GM23338 (cell line): ENCODE measurements around the gene PIGC. TPM values are rescaled to one million over a fixed set of nuclear protein-coding genes. Genes with fewer than 3 reads are reported as not detected.

ENCODE experiments used
- ATAC-seq: fragments of 200-7000 bp; cut with Tn5 transposase; 3 replicates; pipeline ENCODE4 v1.9.1; 2020
- DNase-seq: peaks from one replicate; pipeline ENCODE4 v3.0.0-alpha.2; 2015; ENCODE audit warnings: low spot score
- H2AFZ ChIP-seq: fragments of 200-600 bp; sonication (generic); 2 replicates; pipeline ENCODE4 v1.8.0; 2016; ENCODE audit warnings: antibody characterized with exemption, mild to moderate bottlenecking, moderate library complexity
- H3F3A ChIP-seq: fragments of 200-600 bp; sonication (generic); replicated peaks from 2 replicates; pipeline ENCODE4 v1.8.0; 2017; ENCODE audit warnings: antibody characterized with exemption, mixed run types, low read depth
- H3K27ac ChIP-seq: fragments of 200-600 bp; sonication (generic); 2 replicates; pipeline ENCODE4 v1.6.1; 2016; ENCODE audit warnings: low read depth
- H3K27me3 ChIP-seq: fragments of 200-600 bp; sonication (generic); 2 replicates; pipeline ENCODE4 v1.8.0; 2016; ENCODE audit warnings: mild to moderate bottlenecking, mixed run types, moderate library complexity; ENCODE audit not compliant: insufficient read depth
- H3K36me3 ChIP-seq: fragments of 200-600 bp; sonication (generic); 2 replicates; pipeline ENCODE4 v1.8.0; 2016; ENCODE audit warnings: mild to moderate bottlenecking; ENCODE audit not compliant: insufficient read depth
- H3K4me1 ChIP-seq: fragments of 200-600 bp; sonication (generic); 2 replicates; pipeline ENCODE4 v1.8.0; 2016; ENCODE audit warnings: mild to moderate bottlenecking, moderate library complexity; ENCODE audit not compliant: insufficient read depth
- H3K4me2 ChIP-seq: fragments of 200-600 bp; sonication (generic); 2 replicates; pipeline ENCODE4 v1.7.1; 2017; ENCODE audit warnings: mixed run types
- H3K4me3 ChIP-seq: fragments of 200-600 bp; sonication (generic); 2 replicates; pipeline ENCODE4 v1.6.1; 2016; ENCODE audit warnings: mixed run types
- H3K79me2 ChIP-seq: fragments of 200-600 bp; sonication (generic); replicated peaks from 2 replicates; pipeline ENCODE4 v1.8.0; 2017; ENCODE audit warnings: mild to moderate bottlenecking; ENCODE audit not compliant: insufficient read depth
- H3K9me2 ChIP-seq: fragments of 200-600 bp; sonication (generic); 2 replicates; pipeline ENCODE4 v1.8.0; 2017; ENCODE audit not compliant: insufficient read depth
- H4K20me1 ChIP-seq: fragments of 200-600 bp; sonication (generic); replicated peaks from 2 replicates; pipeline ENCODE4 v1.8.0; 2017; ENCODE audit warnings: mild to moderate bottlenecking; ENCODE audit not compliant: insufficient read depth
- H3K27ac Mint-ChIP-seq: 2 replicates; pipeline ENCODE4 v1.8.0; 2020; ENCODE audit warnings: inconsistent platforms, mild to moderate bottlenecking, moderate library complexity, mixed read lengths
- H3K27me3 Mint-ChIP-seq: 3 replicates; pipeline ENCODE4 v1.8.0; 2022; ENCODE audit warnings: low read depth, mild to moderate bottlenecking, moderate library complexity, mixed read lengths, inconsistent platforms; ENCODE audit not compliant: insufficient read depth, poor library complexity
- H3K36me3 Mint-ChIP-seq: 3 replicates; pipeline ENCODE4 v1.8.0; 2021; ENCODE audit warnings: low read depth, mild to moderate bottlenecking, inconsistent platforms, moderate library complexity, mixed read lengths
- H3K4me1 Mint-ChIP-seq: 3 replicates; pipeline ENCODE4 v1.8.0; 2020; ENCODE audit warnings: mild to moderate bottlenecking, inconsistent platforms, mixed read lengths
- H3K4me3 Mint-ChIP-seq: 3 replicates; pipeline ENCODE4 v1.8.0; 2021; ENCODE audit warnings: moderate library complexity, mild to moderate bottlenecking, inconsistent platforms, mixed read lengths
- H3K9me3 Mint-ChIP-seq: 3 replicates; pipeline ENCODE4 v1.8.0; 2020; ENCODE audit warnings: moderate library complexity, mild to moderate bottlenecking, inconsistent platforms, mixed read lengths
- CREB1 ChIP-seq: fragments of 250-450 bp; sonication (Bioruptor Pico); IDR thresholded peaks from 2 replicates; pipeline ENCODE4 v1.5.0; 2020; ENCODE audit warnings: low read depth, mild to moderate bottlenecking, moderate library complexity
- EZH2 ChIP-seq: fragments of 200-600 bp; sonication (generic); IDR thresholded peaks from one replicate; pipeline ENCODE4 v1.8.0; 2017; ENCODE audit warnings: antibody characterized with exemption, mild to moderate bottlenecking, low read depth; ENCODE audit not compliant: unreplicated experiment
- EZH2phosphoT487 ChIP-seq: fragments of 200-600 bp; sonication (generic); IDR thresholded peaks from one replicate; pipeline ENCODE4 v1.8.1; 2018; ENCODE audit warnings: antibody characterized with exemption; ENCODE audit not compliant: unreplicated experiment
- JUNB ChIP-seq: IDR thresholded peaks from one replicate; pipeline ENCODE4 v1.6.1; 2016; ENCODE audit warnings: antibody characterized with exemption; ENCODE audit not compliant: unreplicated experiment
- NANOG ChIP-seq: IDR thresholded peaks from 2 replicates; pipeline ENCODE4 v1.6.1; 2016; ENCODE audit warnings: antibody characterized with exemption, borderline replicate concordance
- POLR2AphosphoS5 ChIP-seq: IDR thresholded peaks from 2 replicates; pipeline ENCODE4 v1.6.1; 2016; ENCODE audit warnings: antibody characterized with exemption, low read depth
- REST ChIP-seq: IDR thresholded peaks from one replicate; pipeline ENCODE4 v1.6.1; 2018; ENCODE audit warnings: antibody characterized with exemption; ENCODE audit not compliant: unreplicated experiment
- ZNF114 ChIP-seq: fragments of 250-450 bp; sonication (Bioruptor Pico); IDR thresholded peaks from 2 replicates; pipeline ENCODE4 v1.5.0; 2020; ENCODE audit warnings: mild to moderate bottlenecking, moderate library complexity
- polyA plus RNA-seq: library from polyadenylated mRNA; unstranded; fragments of >200 nt; fragmentation: Nextera tagmentation; extraction: Ambion mirVana; gene quantifications from 2 replicates; pipeline ENCODE4 v1.2.1, GENCODE V29; 2016
- total RNA-seq: library from RNA; depleted of rRNA; stranded (reverse); fragments of >200 nt; shearing (Covaris generic); gene quantifications from 2 replicates; pipeline ENCODE4 v1.2.3, GENCODE V29; 2014
- TF ChIP-seq, protein P1 (sequence below), 2 experiments: fragments of 200-600 bp in 1 of 2; sonication (generic) in 1 of 2; conservative IDR thresholded peaks; 2 replicates each; pipeline versions ENCODE4 v1.5.1 to v1.6.1; 2016 to 2017; ENCODE audit warnings: antibody characterized with exemption in 2 of 2, low read depth in 2 of 2, mild to moderate bottlenecking in 2 of 2, moderate library complexity in 1 of 2

The PIGC gene
- total and polyA plus RNA-seq, 2 experiments from 2014 or later, result 22.5 to 28.1 TPM

DNA sequence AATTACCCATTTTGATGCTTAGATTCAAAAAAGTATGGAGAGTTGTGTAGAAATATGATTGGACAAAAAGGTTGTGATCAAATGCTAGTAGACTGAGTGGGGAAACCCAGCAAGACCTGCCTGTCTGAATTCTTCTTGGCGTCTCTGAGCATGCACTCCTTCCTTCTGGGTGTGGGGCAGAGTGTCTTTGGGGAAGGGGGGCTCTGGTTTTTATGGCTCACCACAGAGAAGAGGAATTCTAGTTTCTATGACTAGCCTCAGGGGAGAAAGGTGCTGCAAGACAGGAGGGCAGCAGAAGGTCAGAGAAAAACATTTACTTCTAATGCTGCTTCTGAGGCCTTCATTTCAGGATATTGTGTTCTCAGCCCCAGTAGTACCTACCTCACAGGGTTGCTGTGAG lies 33.9 kb upstream of the PIGC start:
- Mint-ChIP-seq H3K27me3 (peaks cover 3% of the 10 kb centered on the region), H3K4me3 (no peak overlapping the region), H3K9me3 (no peaks in the 10 kb centered on the region), H3K36me3 (no peaks in the 10 kb centered on the region), H3K4me1 (peaks cover 7% of the 10 kb centered on the region), H3K27ac (no peak overlapping the region)
- H4K20me1 ChIP-seq, result no peaks in the 10 kb centered on the region
- no peak overlapping the region for H3K27ac ChIP-seq
- no peaks in the 10 kb centered on the region; the same call in 1 of the 2 replicates for H3K4me1 ChIP-seq
- no peak overlapping the region for H3K4me3 ChIP-seq
- no peaks in the 10 kb centered on the region for H3F3A ChIP-seq
- H3K9me2 ChIP-seq, result no peaks in the 10 kb centered on the region
- no peak for DNase-seq
- H3K27me3 ChIP-seq, result no peaks in the 10 kb centered on the region
- no peaks in the 10 kb centered on the region for H3K79me2 ChIP-seq
- no peak overlapping the region for H3K4me2 ChIP-seq
- no peak overlapping the region for H2AFZ ChIP-seq
- no peak for ATAC-seq
- TF ChIP-seq JUNB (no peak), NANOG (no peak), ZNF114 (CRISPR knock-in tag) (no peak), POLR2AphosphoS5 (no peak), REST (no peak), EZH2 (no peak), CREB1 (CRISPR knock-in tag) (no peak), EZH2phosphoT487 (no peak)
- TF ChIP-seq, protein P1, sequence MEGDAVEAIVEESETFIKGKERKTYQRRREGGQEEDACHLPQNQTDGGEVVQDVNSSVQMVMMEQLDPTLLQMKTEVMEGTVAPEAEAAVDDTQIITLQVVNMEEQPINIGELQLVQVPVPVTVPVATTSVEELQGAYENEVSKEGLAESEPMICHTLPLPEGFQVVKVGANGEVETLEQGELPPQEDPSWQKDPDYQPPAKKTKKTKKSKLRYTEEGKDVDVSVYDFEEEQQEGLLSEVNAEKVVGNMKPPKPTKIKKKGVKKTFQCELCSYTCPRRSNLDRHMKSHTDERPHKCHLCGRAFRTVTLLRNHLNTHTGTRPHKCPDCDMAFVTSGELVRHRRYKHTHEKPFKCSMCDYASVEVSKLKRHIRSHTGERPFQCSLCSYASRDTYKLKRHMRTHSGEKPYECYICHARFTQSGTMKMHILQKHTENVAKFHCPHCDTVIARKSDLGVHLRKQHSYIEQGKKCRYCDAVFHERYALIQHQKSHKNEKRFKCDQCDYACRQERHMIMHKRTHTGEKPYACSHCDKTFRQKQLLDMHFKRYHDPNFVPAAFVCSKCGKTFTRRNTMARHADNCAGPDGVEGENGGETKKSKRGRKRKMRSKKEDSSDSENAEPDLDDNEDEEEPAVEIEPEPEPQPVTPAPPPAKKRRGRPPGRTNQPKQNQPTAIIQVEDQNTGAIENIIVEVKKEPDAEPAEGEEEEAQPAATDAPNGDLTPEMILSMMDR (conservative IDR thresholded peaks at IDR 0.05; ENCODE audit: low read depth in 2 of 2), result no peak
- H3K36me3 ChIP-seq, result no peaks in the 10 kb centered on the region

- H2AFZ ChIP-seq, result peak overlapping the region; percentile 76; the same call in 1 of the 2 replicates
- TF ChIP-seq, protein P1 (conservative IDR thresholded peaks at IDR 0.05; ENCODE audit: low read depth in 2 of 2), result no peak
- TF ChIP-seq JUNB, result no peak
- no peak for TF ChIP-seq EZH2phosphoT487
These were observed 33.3 kb upstream of the PIGC start for GRCh38 chr1:172477216-172477615.

More at GRCh38 chr1:172477216-172477615, 33.3 kb upstream of the PIGC start:
- DNase-seq, result no peak
- no peak for ATAC-seq
- Mint-ChIP-seq H3K4me3 (no peak overlapping the region), H3K9me3 (no peaks in the 10 kb centered on the region), H3K36me3 (no peaks in the 10 kb centered on the region), H3K4me1 (peaks cover 7% of the 10 kb centered on the region), H3K27me3 (peaks cover 3% of the 10 kb centered on the region), H3K27ac (no peak overlapping the region)
- Histone ChIP-seq H3K9me2 (no peaks in the 10 kb centered on the region), H3K36me3 (no peaks in the 10 kb centered on the region), H3K79me2 (no peaks in the 10 kb centered on the region), H3K27ac (no peak overlapping the region), H3K4me2 (no peak overlapping the region), H3K4me1 (no peaks in the 10 kb centered on the region; the same call in 1 of the 2 replicates), H3F3A (no peaks in the 10 kb centered on the region), H3K4me3 (no peak overlapping the region), H4K20me1 (no peaks in the 10 kb centered on the region), H3K27me3 (no peaks in the 10 kb centered on the region)
